ENCODE data around the gene ZP3. TPM values are rescaled to one million over a fixed set of nuclear protein-coding genes. Genes with fewer than 3 reads are reported as not detected.
"Not testable (repeated sequence)": the region's sequence is repeated elsewhere in the genome, so short reads cannot be mapped to it uniquely, and the experiment has no call there.

Gene ZP3
- total and polyA plus RNA-seq, 3 donors from 2014 or later, result 1.7 to 3.5 (median 2.0) TPM

DNA sequence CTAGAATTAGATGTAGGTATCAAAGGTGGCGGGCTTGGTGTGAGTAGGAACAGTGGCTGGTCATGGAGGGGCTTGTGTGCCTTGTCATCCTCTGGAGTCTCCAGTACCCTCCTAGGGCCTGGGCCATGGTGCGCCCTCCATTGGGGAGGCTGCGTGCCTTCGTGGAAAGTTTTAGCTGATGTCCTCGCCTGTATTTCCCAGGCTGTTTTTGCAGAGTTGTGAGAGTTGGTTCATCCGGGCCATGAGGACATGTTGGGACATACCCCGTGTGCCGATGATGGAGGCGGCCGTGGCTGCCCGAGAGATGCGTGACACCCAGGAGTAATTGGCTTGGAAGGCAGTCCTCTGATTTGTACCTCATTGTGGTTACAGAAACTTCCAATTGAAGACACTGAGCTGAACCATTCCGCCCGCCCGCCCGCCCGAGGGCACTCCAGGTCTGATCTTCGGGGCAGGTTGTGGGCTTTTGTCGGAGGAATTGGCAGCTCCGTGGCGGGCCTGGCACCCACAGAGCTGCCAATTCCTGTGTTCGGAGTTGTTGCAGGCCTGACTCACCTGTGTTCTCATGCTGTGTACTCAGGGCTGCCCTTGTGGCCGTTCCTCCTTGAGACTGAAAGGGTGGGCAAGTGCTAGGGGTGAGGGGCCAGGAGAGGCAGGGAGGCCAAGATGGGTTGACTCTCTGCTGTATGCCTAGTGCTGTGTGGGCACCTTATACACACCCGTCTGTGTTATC lies 52.2 kb downstream of the ZP3 start:
- WGBS, 2 donors, result 91 to 97% methylated on average over 8 to 20 of the region's 24 CpGs

GRCh38 chr7:76479628-76480027 lies 54.9 kb downstream of the ZP3 start:
- H3K4me1 ChIP-seq; intact Hi-C loops (cut with DNase I; ENCODE audit: low total_unique reads); H3K27me3 ChIP-seq; DNase-seq; H3K36me3 ChIP-seq (ENCODE audit: low read depth, missing control alignments); H3K27ac ChIP-seq; H3K9me3 ChIP-seq; H3K4me3 ChIP-seq: not testable (repeated sequence)
- WGBS, 2 donors, result 85% methylated on average over 5 to 11 of the region's 11 CpGs

More for the DNA sequence above, 52.2 kb downstream of the ZP3 start:
- DNase-seq; H3K27me3 ChIP-seq; intact Hi-C loops (cut with DNase I; ENCODE audit: low total_unique reads); H3K4me1 ChIP-seq; H3K9me3 ChIP-seq; H3K4me3 ChIP-seq; H3K27ac ChIP-seq; H3K36me3 ChIP-seq (ENCODE audit: low read depth, missing control alignments): not testable (repeated sequence)

GRCh38 chr7:76480403-76481253 lies 55.9 kb downstream of the ZP3 start:
- H3K27ac ChIP-seq; H3K27me3 ChIP-seq; intact Hi-C loops (cut with DNase I; ENCODE audit: low total_unique reads); H3K4me1 ChIP-seq; H3K4me3 ChIP-seq; DNase-seq; H3K36me3 ChIP-seq (ENCODE audit: low read depth, missing control alignments); H3K9me3 ChIP-seq: not testable (repeated sequence)
- WGBS, 2 donors, result 84 to 90% methylated on average over 2 to 29 of the region's 29 CpGs

GRCh38 chr7:76482660-76483059 lies 57.9 kb downstream of the ZP3 start:
- WGBS, 2 donors, result 93 to 94% methylated on average over 10 to 24 of the region's 24 CpGs

DNA sequence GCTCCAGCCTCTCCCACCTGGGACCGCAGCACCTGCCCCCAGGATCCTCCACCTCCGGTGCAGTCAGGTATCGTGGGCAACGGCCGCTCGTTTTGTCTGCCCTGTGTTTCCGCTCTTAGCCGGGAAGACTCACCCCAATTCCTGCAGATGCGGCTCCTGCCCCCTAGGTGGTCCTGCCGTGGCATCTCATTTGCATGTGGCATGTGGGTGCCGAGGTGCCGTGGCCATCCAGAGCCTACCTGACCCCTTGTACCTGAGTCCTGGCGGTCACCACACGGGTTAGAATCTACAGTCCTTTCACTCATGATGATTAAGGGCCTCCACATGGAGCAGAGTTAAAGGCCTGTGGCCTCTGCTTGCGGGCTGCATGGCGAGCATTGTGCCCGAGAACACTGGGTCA lies 58.3 kb downstream of the ZP3 start:
- H3K27me3 ChIP-seq; DNase-seq; H3K4me3 ChIP-seq; H3K4me1 ChIP-seq; H3K27ac ChIP-seq; H3K36me3 ChIP-seq (ENCODE audit: low read depth, missing control alignments); H3K9me3 ChIP-seq; intact Hi-C loops (cut with DNase I; ENCODE audit: low total_unique reads): not testable (repeated sequence)
- WGBS, 2 donors, result 97% methylated on average over 17 of the region's 17 CpGs; no CpG with 5 or more reads in 1 of the 2 donors

More at GRCh38 chr7:76482660-76483059, 57.9 kb downstream of the ZP3 start:
- intact Hi-C loops (cut with DNase I; ENCODE audit: low total_unique reads); H3K27me3 ChIP-seq; DNase-seq; H3K4me1 ChIP-seq; H3K9me3 ChIP-seq; H3K36me3 ChIP-seq (ENCODE audit: low read depth, missing control alignments); H3K27ac ChIP-seq; H3K4me3 ChIP-seq: not testable (repeated sequence)

DNA sequence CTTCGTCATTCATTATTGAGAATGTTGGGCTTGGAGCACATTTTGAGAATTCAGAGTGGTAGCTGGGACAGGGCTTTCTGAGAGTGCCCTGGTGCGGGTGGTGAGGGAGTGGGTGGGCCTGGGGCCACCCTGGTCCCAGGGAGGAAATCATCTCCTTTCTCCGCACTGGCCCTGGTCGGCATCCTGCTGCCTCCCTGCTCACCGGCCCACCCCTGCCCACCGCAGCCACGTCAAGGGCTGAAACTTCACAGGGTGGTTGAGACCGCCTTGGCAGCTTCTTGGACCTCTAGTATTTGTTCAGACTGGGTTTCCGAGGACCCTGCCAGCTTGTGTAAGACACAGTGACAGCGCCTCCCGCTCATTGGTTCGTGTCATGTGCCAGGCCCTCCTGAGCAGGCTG lies 59.7 kb downstream of the ZP3 start:
- H3K4me1 ChIP-seq; H3K4me3 ChIP-seq; H3K27ac ChIP-seq; H3K27me3 ChIP-seq; intact Hi-C loops (cut with DNase I; ENCODE audit: low total_unique reads); H3K9me3 ChIP-seq; H3K36me3 ChIP-seq (ENCODE audit: low read depth, missing control alignments); DNase-seq: not testable (repeated sequence)
- WGBS, 2 donors, result no CpG with 5 or more reads among the region's 12 CpGs

DNA sequence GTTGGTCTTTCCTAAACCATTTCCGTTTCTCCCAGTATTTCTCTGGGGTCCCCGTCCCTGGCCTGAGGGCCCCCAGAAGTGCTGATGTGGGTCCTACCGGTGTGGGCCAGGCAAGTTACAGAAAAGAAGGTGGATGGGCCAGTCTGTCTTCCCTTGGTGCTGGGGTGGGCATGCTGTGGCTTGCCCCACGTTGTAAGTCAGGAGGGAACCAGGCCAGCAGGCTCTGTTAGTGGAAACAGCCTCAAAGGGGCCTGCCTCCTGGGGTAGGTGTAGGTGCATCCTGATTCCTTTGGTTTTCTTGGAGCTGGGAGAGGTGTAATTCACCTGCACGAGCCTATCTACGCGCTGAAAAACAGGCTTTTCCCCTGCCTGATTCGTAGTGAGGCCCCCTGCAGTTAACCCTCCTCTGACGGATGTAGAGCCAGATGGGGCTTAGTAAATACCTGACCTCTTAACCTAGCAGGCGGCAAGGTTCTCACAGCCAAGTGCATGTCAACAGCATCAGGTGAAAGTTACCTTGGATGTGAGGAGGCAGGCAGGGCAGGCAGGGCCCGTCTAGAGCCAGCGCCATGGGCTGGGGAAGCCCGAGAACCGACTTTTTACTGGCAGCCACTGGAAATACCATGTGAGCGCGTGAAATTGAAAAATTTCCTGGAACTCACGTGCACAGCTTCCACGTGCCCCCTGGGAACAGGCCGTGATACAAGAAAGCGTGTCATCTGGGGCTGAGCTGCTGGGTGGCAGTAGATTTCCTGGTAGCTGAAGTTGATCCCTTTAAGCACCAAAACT lies 61.3 kb downstream of the ZP3 start:
- intact Hi-C loops (cut with DNase I; ENCODE audit: low total_unique reads), result not testable (repeated sequence)
- WGBS, 2 donors, result no CpG with 5 or more reads among the region's 20 CpGs

DNA sequence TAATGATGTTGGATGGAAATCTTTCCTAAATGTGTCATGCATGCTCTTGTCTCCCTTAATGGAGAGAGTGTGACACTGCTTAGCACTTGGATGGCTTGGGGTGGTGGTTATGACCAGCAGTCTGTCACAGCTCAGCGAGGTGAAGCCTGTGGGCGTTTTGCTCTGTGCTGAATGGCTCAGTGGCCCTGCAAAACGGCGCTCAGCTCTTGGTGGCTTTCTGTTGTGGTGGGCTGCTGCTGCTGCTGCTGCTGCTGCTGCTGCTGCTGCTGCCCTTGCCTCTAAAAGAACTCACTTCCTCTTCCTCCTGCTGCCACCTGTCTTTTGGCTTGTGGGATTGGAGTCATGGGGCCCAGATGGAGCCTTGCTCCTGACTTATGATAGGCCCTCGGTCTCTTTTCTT lies 61.9 kb downstream of the ZP3 start:
- H3K4me3 ChIP-seq; H3K36me3 ChIP-seq (ENCODE audit: low read depth, missing control alignments); H3K27ac ChIP-seq; H3K4me1 ChIP-seq; H3K27me3 ChIP-seq; DNase-seq; intact Hi-C loops (cut with DNase I; ENCODE audit: low total_unique reads); H3K9me3 ChIP-seq: not testable (repeated sequence)
- WGBS, 2 donors, result 78% methylated on average over 4 of the region's 5 CpGs; no CpG with 5 or more reads in 1 of the 2 donors

More for the DNA sequence above, 61.3 kb downstream of the ZP3 start:
- H3K36me3 ChIP-seq (ENCODE audit: low read depth, missing control alignments); H3K9me3 ChIP-seq; DNase-seq; H3K4me3 ChIP-seq; H3K27ac ChIP-seq; H3K27me3 ChIP-seq; H3K4me1 ChIP-seq: not testable (repeated sequence)

- DNase-seq; H3K4me3 ChIP-seq; H3K27me3 ChIP-seq; H3K27ac ChIP-seq; intact Hi-C loops (cut with DNase I; ENCODE audit: low total_unique reads); H3K36me3 ChIP-seq (ENCODE audit: low read depth, missing control alignments); H3K9me3 ChIP-seq; H3K4me1 ChIP-seq: not testable (repeated sequence)
- WGBS, 2 donors, result 48% methylated on average over 9 of the region's 13 CpGs; no CpG with 5 or more reads in 1 of the 2 donors
These were observed 63.2 kb downstream of the ZP3 start for GRCh38 chr7:76487969-76488368.
